ENCODE measurements around the gene NAV2.

GRCh38 chr11:19739872-19740271, 27.2 kb downstream of the NAV2 start:
- TF ChIP-seq CTCF (IDR thresholded peaks at IDR 0.05) (peak; percentile 67), TCF7L2 (IDR thresholded peaks at IDR 0.05; ENCODE audit: low read depth, low read length) (no peak)
